Measurements from ENCODE around the gene ITIH4. TPM values are rescaled to one million over a fixed set of nuclear protein-coding genes. Genes with fewer than 3 reads are reported as not detected.

Gene ITIH4
- polyA plus RNA-seq, 3 donors, result 0.59 to 47.7 TPM; not detected in 1

DNA sequence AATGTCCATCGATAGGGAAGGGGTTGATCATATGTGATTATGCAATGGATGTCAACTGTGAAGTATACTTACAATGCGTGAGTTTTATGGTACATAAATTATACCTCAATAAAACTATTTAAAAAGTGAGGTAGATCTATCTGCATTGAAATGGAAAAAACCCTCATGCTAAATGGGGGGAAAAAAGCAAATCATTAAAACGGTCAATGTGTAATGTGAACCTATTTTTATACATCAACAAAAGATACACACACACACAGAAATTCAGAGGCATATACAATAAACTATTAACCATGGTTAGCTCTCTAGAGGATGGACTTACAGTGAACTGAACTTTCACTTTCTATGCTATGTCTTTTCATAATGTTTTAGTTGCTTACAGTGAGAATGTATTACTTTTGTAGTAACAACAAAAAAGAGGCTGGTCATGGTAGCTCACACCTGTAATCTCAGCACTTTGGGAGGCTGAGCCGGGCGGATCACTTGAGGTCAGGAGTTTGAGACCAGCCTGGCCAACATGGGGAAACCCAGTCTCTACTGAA, 43.8 kb upstream of the ITIH4 start:
- intact Hi-C loops (cut with micrococcal nuclease), result loop anchor here in 1 of 2 donors (10.0 kb wide), 1 partner anchor 201 kb away; no protein-coding TSS in a partner anchor
- Histone ChIP-seq H3K4me1 (ENCODE audit: control insufficient read depth in 1 of 2, insufficient read depth in 2 of 2, low read length in 2 of 2) (peaks cover 11 to 12% of the 10 kb centered on the region in 2 donors), H2AFZ (ENCODE audit: insufficient read depth, low read depth, low read length, poor library complexity, severe bottlenecking) (no peak overlapping the region), H3K9me3 (replicated peaks in 1 of 2; ENCODE audit: control insufficient read depth in 1 of 2, insufficient read depth in 1 of 2, low read length in 2 of 2) (no peaks in the 10 kb centered on the region), H3K79me2 (ENCODE audit: insufficient read depth, low read length) (peaks cover 77% of the 10 kb centered on the region), H3K4me3 (replicated peaks in 1 of 3; ENCODE audit: low read depth in 2 of 3, low read length in 3 of 3) (no peak overlapping the region), H4K20me1 (ENCODE audit: insufficient read depth, low read length) (peaks cover 94% of the 10 kb centered on the region), H3K36me3 (replicated peaks in 1 of 2; ENCODE audit: control insufficient read depth in 1 of 2, insufficient read depth in 2 of 2, low read length in 2 of 2) (peaks cover 8 to 17% of the 10 kb centered on the region in 2 donors), H3K4me2 (replicated peaks; ENCODE audit: extremely low read depth, low read length, poor library complexity, severe bottlenecking) (no peak overlapping the region), H3K27me3 (ENCODE audit: control insufficient read depth in 2 of 2, insufficient read depth in 2 of 2, low read length in 2 of 2) (no peaks in the 10 kb centered on the region), H3K27ac (ENCODE audit: low read depth in 1 of 2, low read length in 2 of 2) (no peak overlapping the region), H3K9ac (ENCODE audit: insufficient read depth, low read length, poor library complexity, severe bottlenecking) (no peak overlapping the region)
- TF ChIP-seq, protein P1, sequence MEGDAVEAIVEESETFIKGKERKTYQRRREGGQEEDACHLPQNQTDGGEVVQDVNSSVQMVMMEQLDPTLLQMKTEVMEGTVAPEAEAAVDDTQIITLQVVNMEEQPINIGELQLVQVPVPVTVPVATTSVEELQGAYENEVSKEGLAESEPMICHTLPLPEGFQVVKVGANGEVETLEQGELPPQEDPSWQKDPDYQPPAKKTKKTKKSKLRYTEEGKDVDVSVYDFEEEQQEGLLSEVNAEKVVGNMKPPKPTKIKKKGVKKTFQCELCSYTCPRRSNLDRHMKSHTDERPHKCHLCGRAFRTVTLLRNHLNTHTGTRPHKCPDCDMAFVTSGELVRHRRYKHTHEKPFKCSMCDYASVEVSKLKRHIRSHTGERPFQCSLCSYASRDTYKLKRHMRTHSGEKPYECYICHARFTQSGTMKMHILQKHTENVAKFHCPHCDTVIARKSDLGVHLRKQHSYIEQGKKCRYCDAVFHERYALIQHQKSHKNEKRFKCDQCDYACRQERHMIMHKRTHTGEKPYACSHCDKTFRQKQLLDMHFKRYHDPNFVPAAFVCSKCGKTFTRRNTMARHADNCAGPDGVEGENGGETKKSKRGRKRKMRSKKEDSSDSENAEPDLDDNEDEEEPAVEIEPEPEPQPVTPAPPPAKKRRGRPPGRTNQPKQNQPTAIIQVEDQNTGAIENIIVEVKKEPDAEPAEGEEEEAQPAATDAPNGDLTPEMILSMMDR (IDR thresholded peaks at IDR 0.05), result no peak
- Mint-ChIP-seq H3K36me3 (peaks cover 29 to 30% of the 10 kb centered on the region in 2 donors), H3K4me3 (no peak overlapping the region), H3K4me1 (peaks cover 42% of the 10 kb centered on the region), H3K27me3 (ENCODE audit: low read depth in 3 of 3) (no peaks in the 10 kb centered on the region), H3K27ac (peak overlapping the region in 1 of 7 donors; percentile 26), H3K9me3 (no peaks in the 10 kb centered on the region)
- DNase-seq, result no peak
- WGBS (ENCODE audit: insufficient coverage), result 80% methylated on average over 2 of the region's 5 CpGs

DNA sequence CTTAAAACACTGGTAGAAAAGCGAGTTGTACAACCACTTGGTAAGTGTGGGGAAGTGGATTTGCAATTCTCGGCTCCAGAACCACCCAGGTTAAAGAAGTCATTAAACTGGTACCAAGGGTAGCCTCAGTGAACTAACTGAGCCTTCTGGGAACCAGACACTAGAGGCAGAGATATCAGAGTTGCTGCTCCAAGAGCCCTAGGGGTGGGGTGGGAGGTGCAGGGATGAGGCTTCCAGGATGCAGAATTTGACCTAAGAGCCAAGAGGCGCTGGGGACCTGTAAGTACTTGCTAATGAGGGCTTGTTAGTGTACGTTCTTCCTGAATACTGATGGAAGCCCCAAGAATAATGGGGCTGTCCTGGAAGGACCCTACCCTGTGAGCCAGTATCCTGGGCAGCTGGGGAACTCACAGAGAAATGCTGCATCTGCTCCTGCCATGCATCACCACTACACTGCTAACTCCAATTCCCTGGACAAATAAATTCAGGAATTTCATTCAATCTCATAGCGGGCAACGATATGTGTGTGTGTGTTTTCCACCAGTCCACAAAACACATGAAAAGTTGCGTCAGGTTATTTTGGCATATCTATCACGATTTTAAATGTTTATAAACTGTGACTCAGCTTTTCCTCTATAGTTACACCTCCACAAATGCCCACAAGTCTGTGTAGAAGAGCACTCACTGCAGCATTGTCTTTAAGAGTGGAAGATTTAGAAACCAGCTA, 43.1 kb upstream of the ITIH4 start:
- Mint-ChIP-seq H3K27me3 (ENCODE audit: low read depth in 3 of 3) (peaks cover 0 to 2% (median 2%) of the 10 kb centered on the region in 3 donors), H3K36me3 (peaks cover 28 to 30% of the 10 kb centered on the region in 2 donors), H3K27ac (no peak overlapping the region), H3K9me3 (no peaks in the 10 kb centered on the region), H3K4me3 (no peak overlapping the region), H3K4me1 (peaks cover 42% of the 10 kb centered on the region)
- 79% methylated on average over 4 of the region's 8 CpGs for WGBS (ENCODE audit: insufficient coverage)
- H3K27ac ChIP-seq (ENCODE audit: low read depth in 1 of 2, low read length in 2 of 2), result no peak overlapping the region
- H3K4me2 ChIP-seq (replicated peaks; ENCODE audit: extremely low read depth, low read length, poor library complexity, severe bottlenecking), result no peak overlapping the region
- H3K36me3 ChIP-seq (replicated peaks in 1 of 2; ENCODE audit: control insufficient read depth in 1 of 2, insufficient read depth in 2 of 2, low read length in 2 of 2), result peaks cover 2 to 11% of the 10 kb centered on the region in 2 donors
- TF ChIP-seq, protein P1 (IDR thresholded peaks at IDR 0.05), result no peak
- H3K9me3 ChIP-seq (replicated peaks in 1 of 2; ENCODE audit: control insufficient read depth in 1 of 2, insufficient read depth in 1 of 2, low read length in 2 of 2), result no peaks in the 10 kb centered on the region
- no peaks in the 10 kb centered on the region for H3K27me3 ChIP-seq (ENCODE audit: control insufficient read depth in 2 of 2, insufficient read depth in 2 of 2, low read length in 2 of 2)
- peaks cover 93% of the 10 kb centered on the region for H4K20me1 ChIP-seq (ENCODE audit: insufficient read depth, low read length)
- no peak overlapping the region for H3K4me3 ChIP-seq (replicated peaks in 1 of 3; ENCODE audit: low read depth in 2 of 3, low read length in 3 of 3)
- peaks cover 74% of the 10 kb centered on the region for H3K79me2 ChIP-seq (ENCODE audit: insufficient read depth, low read length)
- H3K9ac ChIP-seq (ENCODE audit: insufficient read depth, low read length, poor library complexity, severe bottlenecking), result no peak overlapping the region
- H2AFZ ChIP-seq (ENCODE audit: insufficient read depth, low read depth, low read length, poor library complexity, severe bottlenecking), result no peak overlapping the region
- peaks cover 11 to 12% of the 10 kb centered on the region in 2 donors for H3K4me1 ChIP-seq (ENCODE audit: control insufficient read depth in 1 of 2, insufficient read depth in 2 of 2, low read length in 2 of 2)
- DNase-seq, result no peak
- intact Hi-C loops (cut with micrococcal nuclease), result loop anchor here in 1 of 2 donors (10.0 kb wide), 1 partner anchor 201 kb away; no protein-coding TSS in a partner anchor
